ENCODE data around the gene DNTT. TPM values are rescaled to one million over a fixed set of nuclear protein-coding genes. Genes with fewer than 3 reads are reported as not detected.

Gene DNTT
- polyA plus RNA-seq, 1 donor = not detected

DNA sequence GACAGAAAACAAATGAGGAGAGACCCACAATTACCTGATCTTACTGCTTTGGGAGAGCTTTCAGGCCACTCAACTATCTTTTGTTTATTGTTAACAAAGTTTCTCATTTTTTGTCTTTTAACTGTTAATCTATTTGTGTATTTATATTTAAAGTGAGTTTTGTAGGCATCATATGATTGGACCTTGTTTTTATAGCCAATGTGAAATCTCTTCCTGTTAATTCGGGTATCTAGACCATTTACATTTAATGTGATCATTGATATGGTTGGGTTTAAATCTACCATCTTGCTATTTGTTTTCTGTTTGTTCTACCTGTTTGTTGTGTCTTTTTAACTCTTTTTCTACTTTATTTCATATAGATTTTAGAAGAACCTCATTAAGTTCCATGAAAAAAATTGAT is 42.1 kb downstream of the DNTT start:
- DNase-seq = no peak

GRCh38 chr10:96352027-96352426 is 47.8 kb downstream of the DNTT start:
- no peak for DNase-seq

GRCh38 chr10:96352582-96352981 is 48.3 kb downstream of the DNTT start:
- no peak for DNase-seq

- DNase-seq = no peak
Measured at GRCh38 chr10:96357038-96357620, 52.9 kb downstream of the DNTT start.

- no peak for DNase-seq
Measured at GRCh38 chr10:96358851-96359540, 54.8 kb downstream of the DNTT start, which contains the start of gene OPALIN. Gene OPALIN (minus strand): TSS chr10:96359002. CDS start chr10:96358896, 106 bp downstream.

GRCh38 chr10:96359616-96360015 is 55.4 kb downstream of the DNTT start:
- DNase-seq = no peak

DNA sequence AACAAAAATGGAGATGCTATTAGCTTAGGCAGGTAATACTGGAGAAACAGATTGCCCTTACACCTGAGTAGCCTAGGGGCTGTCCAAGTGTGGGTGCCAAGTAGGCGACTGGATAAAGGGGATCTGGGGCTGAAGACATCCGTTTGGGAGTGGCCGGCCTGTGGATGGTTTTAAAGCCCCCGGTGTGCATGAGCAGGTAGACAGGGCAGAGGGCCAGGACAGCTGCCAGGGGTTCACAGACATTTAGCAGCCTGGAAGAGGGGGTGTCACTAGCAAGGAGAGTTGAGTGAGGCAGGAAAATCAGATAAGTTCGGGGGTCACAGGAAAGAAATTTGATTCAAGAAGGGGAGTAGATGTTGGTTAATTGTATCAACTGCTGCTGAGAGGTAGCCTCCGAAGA is 56.1 kb downstream of the DNTT start:
- no peak for DNase-seq

DNA sequence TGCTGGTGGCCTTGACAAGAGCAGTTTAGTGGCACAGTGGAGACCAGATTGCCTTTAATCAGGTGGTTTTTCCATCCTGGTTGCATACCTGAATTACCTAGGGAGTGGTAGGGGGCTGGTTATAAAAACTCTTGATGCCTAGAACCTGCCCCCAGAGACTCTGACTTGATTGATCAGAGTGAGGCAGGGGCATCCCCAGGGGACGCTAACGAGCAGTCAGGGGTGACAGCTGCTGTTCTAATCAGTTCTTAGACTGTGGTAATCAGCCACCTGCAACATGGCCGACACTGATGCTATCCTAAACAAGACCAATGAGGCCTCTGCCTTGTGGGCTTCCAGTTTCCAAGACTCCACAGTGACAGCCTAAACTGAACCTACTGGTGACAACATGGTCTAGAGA is 56.5 kb downstream of the DNTT start:
- no peak for DNase-seq

- no peak for DNase-seq
Measured at GRCh38 chr10:96365571-96365970, 61.3 kb downstream of the DNTT start.

GRCh38 chr10:96366508-96366907 is 62.3 kb downstream of the DNTT start:
- no peak for DNase-seq

GRCh38 chr10:96367470-96367869 is 63.2 kb downstream of the DNTT start:
- no peak for DNase-seq

DNA sequence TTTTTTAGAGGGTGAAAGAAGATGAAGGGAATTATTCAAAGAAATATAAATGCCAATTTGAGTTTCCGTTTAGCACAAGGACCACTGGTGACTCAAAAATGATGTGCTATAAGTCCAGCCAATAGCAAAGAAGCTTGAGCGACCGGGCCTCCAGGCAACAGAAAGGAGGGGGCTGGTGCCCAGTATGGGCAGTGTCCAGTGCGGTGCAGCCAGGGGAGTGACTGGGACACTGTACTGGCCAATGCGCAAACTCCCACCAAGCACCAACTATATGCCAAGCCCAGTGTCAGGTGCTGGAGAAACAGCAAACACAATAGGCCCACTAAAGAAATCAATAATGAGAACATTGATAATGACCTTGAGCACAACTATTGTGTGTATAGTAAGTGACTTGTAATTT is 64.7 kb downstream of the DNTT start:
- DNase-seq = no peak

- no peak for DNase-seq
Measured at GRCh38 chr10:96369890-96370583, 65.8 kb downstream of the DNTT start.

DNA sequence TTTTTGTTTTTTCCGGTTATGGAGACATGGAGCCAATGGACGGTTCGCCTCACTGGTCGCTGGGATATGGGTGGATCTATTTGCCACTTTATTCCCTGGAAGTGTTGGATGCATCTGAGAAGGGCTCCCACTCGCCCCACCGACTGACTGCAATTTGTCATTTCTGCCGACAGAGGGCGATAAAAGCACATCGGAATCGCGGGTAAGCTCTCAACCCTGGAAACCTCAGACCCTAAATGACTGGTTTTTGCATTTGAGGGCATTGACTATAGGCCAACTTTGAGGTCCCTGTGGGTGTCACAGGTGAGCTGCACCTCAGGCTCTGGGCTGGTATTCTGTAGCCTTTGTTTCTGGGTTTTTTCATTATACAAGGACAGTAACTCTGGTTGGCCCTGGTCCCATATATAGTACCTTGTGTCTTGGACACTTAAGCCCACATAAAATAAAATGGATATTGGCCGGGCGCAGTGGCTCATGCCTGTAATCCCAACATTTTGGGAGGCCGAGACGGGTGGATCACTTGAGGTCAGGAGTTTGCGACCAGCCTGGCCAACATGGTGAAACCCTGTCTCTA is 66.4 kb downstream of the DNTT start:
- DNase-seq = peak; percentile 29

GRCh38 chr10:96371356-96371755 is 67.1 kb downstream of the DNTT start:
- DNase-seq = no peak

GRCh38 chr10:96374004-96374403 is 69.8 kb downstream of the DNTT start:
- no peak for DNase-seq

- no peak for DNase-seq
Measured at GRCh38 chr10:96374639-96374984, 70.4 kb downstream of the DNTT start.

- peak; percentile 86 for DNase-seq
Measured at GRCh38 chr10:96374985-96375830, 71.0 kb downstream of the DNTT start.

DNA sequence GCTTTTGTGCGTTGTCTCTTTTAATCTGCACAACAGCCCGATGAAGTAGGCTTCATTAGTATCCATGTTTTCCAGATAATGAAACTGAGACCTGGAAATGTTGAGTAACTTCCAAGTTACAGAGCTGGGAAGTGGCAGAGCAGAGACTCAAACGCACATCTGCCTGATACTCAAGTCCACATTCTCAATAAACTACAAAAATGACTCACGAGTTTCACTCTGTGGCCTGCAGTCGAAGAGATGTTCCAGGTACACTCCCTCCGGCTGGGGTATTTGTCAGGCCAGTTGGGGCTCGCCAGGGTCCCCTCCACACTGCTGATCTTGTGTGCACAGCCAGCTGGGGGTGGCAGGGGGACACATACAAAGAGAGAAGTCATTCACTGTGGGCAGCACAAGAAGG is 72.2 kb downstream of the DNTT start:
- no peak for DNase-seq

- DNase-seq = no peak
Measured at GRCh38 chr10:96377816-96378294, 73.6 kb downstream of the DNTT start.

DNA sequence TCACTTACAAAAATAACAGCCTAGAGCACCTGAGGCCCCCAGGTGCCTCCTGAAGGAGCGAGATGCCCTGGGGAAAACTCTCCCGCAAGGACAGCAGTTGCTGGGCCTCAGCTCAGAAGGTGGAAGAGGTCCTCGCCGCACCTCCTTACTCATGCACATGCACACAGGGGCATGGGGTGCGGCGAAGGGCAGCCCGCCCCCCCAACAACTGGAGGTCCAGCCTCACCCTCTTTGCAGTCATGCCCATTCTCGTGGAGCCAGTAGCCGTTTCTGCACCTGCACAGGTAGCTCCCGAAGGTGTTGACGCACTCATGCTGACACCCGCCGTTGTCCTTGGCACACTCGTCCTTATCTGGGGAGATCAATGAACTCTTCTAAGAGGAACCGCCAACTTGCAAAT is 74.5 kb downstream of the DNTT start:
- DNase-seq = no peak

GRCh38 chr10:96379758-96380157 is 75.5 kb downstream of the DNTT start:
- DNase-seq = no peak

DNA sequence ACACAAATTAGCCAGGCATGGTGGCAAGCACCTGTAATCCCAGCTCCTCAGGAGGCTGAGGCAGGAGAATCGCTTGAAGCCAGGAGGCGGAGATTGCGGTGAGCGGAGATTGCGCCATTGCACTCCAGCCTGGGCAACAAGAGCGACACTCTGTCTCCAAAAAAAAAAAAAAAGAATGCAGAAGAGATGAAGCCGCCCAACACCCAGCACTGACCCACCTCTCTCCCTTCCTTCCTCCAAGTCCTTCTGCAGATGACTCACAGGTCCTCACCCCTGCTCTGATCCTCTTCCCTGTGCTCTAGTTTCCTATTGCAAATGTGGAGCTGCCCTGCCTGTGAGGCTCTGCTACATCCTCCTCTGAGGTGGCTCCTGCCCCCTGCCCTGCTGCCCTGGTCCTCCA is 76.6 kb downstream of the DNTT start:
- DNase-seq = no peak
